Suprapubic skin (tissue), 4 donors: ENCODE measurements around the gene RPS19BP1.

Experiments
- CTCF ChIP-seq, 2 donors: fragments of 200-600 bp in 1 of 2; fragments of 450-650 bp in 1 of 2; sonication (generic) in 1 of 2; IDR thresholded peaks; one replicate each; pipeline ENCODE4 v1.5.1; 2016 to 2019; ENCODE audit warnings: antibody characterized with exemption in 2 of 2, mild to moderate bottlenecking in 1 of 2, moderate library complexity in 1 of 2
- EP300 ChIP-seq: sonication (generic); formaldehyde crosslinking; IDR thresholded peaks from one replicate; pipeline ENCODE4 v1.6.1; 2017; ENCODE audit warnings: antibody characterized with exemption
- POLR2A ChIP-seq, 2 donors: fragments of 450-650 bp; IDR thresholded peaks; one replicate each; pipeline ENCODE4 v1.6.1; 2017; ENCODE audit warnings: antibody characterized with exemption in 2 of 2, mild to moderate bottlenecking in 2 of 2, moderate library complexity in 2 of 2
- POLR2AphosphoS5 ChIP-seq, 3 donors: sonication (generic); formaldehyde crosslinking; IDR thresholded peaks; one replicate each; pipeline ENCODE4 v1.6.1; 2017; ENCODE audit warnings: antibody characterized with exemption in 3 of 3

GRCh38 chr22:39570665-39571064 is 38.1 kb upstream of the RPS19BP1 start, which contains the start of gene CACNA1I:
- TF ChIP-seq POLR2AphosphoS5 (IDR thresholded peaks at IDR 0.05) (no peak), CTCF (IDR thresholded peaks at IDR 0.05) (no peak), POLR2A (IDR thresholded peaks at IDR 0.05) (no peak), EP300 (no peak)
